Measurements from ENCODE around the gene CALB2. TPM values are rescaled to one million over a fixed set of nuclear protein-coding genes. Genes with fewer than 3 reads are reported as not detected.
"Not testable (repeated sequence)": the region's sequence is repeated elsewhere in the genome, so short reads cannot be mapped to it uniquely, and the experiment has no call there.

CALB2 gene
- total RNA-seq, 1 experiment from 2014 or later, result 1.6 TPM

DNA sequence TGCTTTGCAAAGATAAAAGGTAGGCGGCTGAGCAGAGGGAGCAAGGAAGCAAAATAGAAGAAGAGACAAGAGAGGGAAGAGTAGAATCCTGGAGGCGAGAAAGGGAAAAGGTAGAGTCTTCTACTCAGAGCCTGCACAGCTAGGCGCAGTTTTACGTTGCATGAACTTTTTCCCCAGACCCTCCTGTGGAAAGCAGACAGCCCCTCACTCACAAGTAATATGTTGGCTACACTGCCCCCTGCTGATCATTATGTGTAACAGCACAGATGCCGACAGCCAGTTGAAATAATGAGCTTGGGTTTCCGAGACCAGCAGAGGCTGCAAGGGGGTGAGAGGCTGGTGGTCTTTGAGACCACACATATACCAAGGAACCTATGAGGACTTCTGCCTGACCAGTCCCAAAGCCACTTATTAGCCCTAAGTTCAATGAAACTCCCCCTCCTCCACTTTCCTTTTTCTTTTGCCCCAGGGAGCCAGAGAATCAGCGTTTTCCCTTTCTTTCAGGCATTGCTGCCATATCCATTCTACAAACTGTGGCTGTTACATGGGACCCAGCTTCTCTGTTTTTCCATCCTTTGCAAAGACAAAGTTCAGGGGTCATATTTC lies 46.9 kb upstream of the CALB2 start:
- no peaks in the 10 kb centered on the region for H3K9me3 Mint-ChIP-seq
- ATAC-seq (peak; percentile 85), DNase-seq (ENCODE audit: low spot score) (peak; percentile 62)
- peaks cover 9% of the 10 kb centered on the region for H3K4me1 Mint-ChIP-seq
- POLR2A ChIA-PET, result interaction anchor here (0.6 kb wide), 1 partner anchor 13 kb away, joined by 5 read pairs; no protein-coding TSS in a partner anchor
- H3K4me3 Mint-ChIP-seq, result no peak overlapping the region
- CTCF ChIA-PET, result interaction anchor here (0.6 to 3.2 kb wide), 68 partner anchors 9 to 624 kb away, joined by 3 to 73 read pairs (median 5); partner anchors contain the start of genes CALB2, CHST4, CMTR2 and HYDIN
- H3K36me3 Mint-ChIP-seq, result no peaks in the 10 kb centered on the region
- no peak overlapping the region for H3K27ac Mint-ChIP-seq
- H3K27me3 Mint-ChIP-seq (ENCODE audit: low read depth), result peaks cover 6% of the 10 kb centered on the region
- TF ChIP-seq, protein P1, sequence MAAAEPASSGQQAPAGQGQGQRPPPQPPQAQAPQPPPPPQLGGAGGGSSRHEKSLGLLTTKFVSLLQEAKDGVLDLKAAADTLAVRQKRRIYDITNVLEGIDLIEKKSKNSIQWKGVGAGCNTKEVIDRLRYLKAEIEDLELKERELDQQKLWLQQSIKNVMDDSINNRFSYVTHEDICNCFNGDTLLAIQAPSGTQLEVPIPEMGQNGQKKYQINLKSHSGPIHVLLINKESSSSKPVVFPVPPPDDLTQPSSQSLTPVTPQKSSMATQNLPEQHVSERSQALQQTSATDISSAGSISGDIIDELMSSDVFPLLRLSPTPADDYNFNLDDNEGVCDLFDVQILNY (CRISPR knock-in tag; IDR thresholded peaks at IDR 0.05), result no peak
- TF ChIP-seq, protein P2, sequence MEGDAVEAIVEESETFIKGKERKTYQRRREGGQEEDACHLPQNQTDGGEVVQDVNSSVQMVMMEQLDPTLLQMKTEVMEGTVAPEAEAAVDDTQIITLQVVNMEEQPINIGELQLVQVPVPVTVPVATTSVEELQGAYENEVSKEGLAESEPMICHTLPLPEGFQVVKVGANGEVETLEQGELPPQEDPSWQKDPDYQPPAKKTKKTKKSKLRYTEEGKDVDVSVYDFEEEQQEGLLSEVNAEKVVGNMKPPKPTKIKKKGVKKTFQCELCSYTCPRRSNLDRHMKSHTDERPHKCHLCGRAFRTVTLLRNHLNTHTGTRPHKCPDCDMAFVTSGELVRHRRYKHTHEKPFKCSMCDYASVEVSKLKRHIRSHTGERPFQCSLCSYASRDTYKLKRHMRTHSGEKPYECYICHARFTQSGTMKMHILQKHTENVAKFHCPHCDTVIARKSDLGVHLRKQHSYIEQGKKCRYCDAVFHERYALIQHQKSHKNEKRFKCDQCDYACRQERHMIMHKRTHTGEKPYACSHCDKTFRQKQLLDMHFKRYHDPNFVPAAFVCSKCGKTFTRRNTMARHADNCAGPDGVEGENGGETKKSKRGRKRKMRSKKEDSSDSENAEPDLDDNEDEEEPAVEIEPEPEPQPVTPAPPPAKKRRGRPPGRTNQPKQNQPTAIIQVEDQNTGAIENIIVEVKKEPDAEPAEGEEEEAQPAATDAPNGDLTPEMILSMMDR (IDR thresholded peaks at IDR 0.05), result peak; percentile 84

DNA sequence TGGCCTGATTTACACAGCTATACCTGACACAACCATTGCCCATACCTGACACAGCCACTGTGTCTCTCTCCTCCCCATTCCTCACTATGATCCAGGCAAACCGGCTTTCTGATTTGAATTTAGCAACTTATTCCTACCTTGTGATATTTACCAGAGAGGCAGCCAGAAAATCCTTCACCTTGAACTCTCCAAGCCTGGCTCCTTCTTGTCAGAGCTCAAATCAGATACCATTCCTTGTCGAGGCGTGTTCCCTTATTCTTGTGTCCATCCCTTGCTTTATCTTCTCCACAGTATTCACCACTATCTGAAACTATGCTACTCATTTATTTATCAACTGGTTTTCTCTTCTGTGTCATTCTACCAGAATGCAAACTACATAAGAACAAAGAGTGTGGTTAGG lies 44.9 kb upstream of the CALB2 start:
- H3K9me3 Mint-ChIP-seq; H3K27me3 Mint-ChIP-seq (ENCODE audit: low read depth); H3K4me1 Mint-ChIP-seq; H3K27ac Mint-ChIP-seq; H3K4me3 Mint-ChIP-seq; DNase-seq (ENCODE audit: low spot score); H3K36me3 Mint-ChIP-seq; ATAC-seq; POLR2A ChIA-PET: not testable (repeated sequence)
- CTCF ChIA-PET, result interaction anchor here (1.2 kb wide), 1 partner anchor 108 kb away, joined by 3 read pairs; no protein-coding TSS in a partner anchor

DNA sequence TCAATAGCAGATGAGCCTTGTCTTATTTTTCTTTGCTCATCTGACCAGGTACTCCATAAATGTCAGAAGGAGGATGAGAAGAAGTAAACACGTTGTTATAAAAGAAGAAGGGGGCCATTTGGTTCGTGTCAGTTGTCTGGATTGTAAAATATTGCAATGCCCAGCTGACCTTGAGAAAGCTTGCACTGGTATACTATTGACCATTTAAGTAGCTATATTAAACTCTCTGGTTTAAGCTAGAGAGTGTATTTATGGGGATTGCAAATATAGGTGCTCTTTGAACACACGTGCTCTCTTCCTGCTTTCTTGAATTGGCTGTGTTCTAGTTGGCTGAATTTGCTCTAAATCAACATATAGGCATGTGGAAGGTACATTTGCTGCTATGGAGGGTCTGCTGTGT lies 43.3 kb upstream of the CALB2 start:
- no peaks in the 10 kb centered on the region for H3K36me3 Mint-ChIP-seq
- POLR2A ChIA-PET, result no interaction called here
- H3K4me1 Mint-ChIP-seq, result peaks cover 9% of the 10 kb centered on the region
- TF ChIP-seq, protein P3, sequence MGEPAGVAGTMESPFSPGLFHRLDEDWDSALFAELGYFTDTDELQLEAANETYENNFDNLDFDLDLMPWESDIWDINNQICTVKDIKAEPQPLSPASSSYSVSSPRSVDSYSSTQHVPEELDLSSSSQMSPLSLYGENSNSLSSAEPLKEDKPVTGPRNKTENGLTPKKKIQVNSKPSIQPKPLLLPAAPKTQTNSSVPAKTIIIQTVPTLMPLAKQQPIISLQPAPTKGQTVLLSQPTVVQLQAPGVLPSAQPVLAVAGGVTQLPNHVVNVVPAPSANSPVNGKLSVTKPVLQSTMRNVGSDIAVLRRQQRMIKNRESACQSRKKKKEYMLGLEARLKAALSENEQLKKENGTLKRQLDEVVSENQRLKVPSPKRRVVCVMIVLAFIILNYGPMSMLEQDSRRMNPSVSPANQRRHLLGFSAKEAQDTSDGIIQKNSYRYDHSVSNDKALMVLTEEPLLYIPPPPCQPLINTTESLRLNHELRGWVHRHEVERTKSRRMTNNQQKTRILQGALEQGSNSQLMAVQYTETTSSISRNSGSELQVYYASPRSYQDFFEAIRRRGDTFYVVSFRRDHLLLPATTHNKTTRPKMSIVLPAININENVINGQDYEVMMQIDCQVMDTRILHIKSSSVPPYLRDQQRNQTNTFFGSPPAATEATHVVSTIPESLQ (CRISPR knock-in tag; IDR thresholded peaks at IDR 0.05), result no peak
- no peak for TF ChIP-seq ZNF671 (CRISPR knock-in tag; IDR thresholded peaks at IDR 0.05)
- TF ChIP-seq, protein P4, sequence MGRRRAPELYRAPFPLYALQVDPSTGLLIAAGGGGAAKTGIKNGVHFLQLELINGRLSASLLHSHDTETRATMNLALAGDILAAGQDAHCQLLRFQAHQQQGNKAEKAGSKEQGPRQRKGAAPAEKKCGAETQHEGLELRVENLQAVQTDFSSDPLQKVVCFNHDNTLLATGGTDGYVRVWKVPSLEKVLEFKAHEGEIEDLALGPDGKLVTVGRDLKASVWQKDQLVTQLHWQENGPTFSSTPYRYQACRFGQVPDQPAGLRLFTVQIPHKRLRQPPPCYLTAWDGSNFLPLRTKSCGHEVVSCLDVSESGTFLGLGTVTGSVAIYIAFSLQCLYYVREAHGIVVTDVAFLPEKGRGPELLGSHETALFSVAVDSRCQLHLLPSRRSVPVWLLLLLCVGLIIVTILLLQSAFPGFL (CRISPR knock-in tag; IDR thresholded peaks at IDR 0.05; ENCODE audit: borderline replicate concordance), result no peak
- TF ChIP-seq RELA (CRISPR knock-in tag; IDR thresholded peaks at IDR 0.05; ENCODE audit: borderline replicate concordance), result no peak
- no peak for TF ChIP-seq RORB (CRISPR knock-in tag; IDR thresholded peaks at IDR 0.05)
- no peak for TF ChIP-seq ZNF138 (CRISPR knock-in tag; conservative IDR thresholded peaks at IDR 0.05)
- TF ChIP-seq, protein P5, sequence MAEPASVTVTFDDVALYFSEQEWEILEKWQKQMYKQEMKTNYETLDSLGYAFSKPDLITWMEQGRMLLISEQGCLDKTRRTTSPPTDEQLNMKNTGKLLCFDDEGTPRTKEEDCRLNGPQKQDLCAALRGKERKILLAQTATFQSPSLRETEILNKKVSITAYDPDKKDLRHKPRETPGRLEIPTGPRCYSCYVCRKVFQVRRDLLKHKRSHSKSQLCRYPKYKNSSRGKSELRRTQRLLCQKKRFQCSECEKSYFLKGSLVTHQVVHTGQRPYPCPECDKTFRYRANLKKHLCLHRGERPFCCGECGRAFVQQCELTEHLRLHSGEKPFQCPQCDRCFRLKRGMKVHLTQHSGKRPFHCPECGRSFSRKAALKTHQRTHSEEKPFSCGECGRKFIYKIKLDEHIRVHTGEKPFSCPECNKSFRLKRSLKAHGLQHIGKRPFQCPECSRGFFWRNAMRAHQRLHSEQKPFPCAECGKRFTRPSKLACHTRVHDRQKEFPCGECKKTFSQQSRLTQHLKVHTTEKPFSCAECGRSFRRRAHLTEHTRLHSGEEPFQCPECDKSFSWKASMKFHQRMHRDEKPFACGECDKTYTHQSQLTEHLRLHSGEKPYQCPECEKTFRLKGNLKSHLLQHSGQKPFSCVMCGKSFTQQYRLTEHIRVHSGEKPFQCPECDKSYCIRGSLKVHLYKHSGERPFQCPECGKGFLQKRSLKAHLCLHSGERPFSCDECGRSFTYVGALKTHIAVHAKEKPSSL (CRISPR knock-in tag; conservative IDR thresholded peaks at IDR 0.05), result no peak
- TF ChIP-seq, protein P6, sequence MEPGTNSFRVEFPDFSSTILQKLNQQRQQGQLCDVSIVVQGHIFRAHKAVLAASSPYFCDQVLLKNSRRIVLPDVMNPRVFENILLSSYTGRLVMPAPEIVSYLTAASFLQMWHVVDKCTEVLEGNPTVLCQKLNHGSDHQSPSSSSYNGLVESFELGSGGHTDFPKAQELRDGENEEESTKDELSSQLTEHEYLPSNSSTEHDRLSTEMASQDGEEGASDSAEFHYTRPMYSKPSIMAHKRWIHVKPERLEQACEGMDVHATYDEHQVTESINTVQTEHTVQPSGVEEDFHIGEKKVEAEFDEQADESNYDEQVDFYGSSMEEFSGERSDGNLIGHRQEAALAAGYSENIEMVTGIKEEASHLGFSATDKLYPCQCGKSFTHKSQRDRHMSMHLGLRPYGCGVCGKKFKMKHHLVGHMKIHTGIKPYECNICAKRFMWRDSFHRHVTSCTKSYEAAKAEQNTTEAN (CRISPR knock-in tag; IDR thresholded peaks at IDR 0.05), result no peak
- TF ChIP-seq, protein P7, sequence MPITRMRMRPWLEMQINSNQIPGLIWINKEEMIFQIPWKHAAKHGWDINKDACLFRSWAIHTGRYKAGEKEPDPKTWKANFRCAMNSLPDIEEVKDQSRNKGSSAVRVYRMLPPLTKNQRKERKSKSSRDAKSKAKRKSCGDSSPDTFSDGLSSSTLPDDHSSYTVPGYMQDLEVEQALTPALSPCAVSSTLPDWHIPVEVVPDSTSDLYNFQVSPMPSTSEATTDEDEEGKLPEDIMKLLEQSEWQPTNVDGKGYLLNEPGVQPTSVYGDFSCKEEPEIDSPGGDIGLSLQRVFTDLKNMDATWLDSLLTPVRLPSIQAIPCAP (CRISPR knock-in tag; IDR thresholded peaks at IDR 0.05), result no peak
- TF ChIP-seq, protein P8, sequence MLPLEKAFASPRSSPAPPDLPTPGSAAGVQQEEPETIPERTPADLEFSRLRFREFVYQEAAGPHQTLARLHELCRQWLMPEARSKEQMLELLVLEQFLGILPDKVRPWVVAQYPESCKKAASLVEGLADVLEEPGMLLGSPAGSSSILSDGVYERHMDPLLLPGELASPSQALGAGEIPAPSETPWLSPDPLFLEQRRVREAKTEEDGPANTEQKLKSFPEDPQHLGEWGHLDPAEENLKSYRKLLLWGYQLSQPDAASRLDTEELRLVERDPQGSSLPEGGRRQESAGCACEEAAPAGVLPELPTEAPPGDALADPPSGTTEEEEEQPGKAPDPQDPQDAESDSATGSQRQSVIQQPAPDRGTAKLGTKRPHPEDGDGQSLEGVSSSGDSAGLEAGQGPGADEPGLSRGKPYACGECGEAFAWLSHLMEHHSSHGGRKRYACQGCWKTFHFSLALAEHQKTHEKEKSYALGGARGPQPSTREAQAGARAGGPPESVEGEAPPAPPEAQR (CRISPR knock-in tag; IDR thresholded peaks at IDR 0.05), result no peak
- TF ChIP-seq, protein P9, sequence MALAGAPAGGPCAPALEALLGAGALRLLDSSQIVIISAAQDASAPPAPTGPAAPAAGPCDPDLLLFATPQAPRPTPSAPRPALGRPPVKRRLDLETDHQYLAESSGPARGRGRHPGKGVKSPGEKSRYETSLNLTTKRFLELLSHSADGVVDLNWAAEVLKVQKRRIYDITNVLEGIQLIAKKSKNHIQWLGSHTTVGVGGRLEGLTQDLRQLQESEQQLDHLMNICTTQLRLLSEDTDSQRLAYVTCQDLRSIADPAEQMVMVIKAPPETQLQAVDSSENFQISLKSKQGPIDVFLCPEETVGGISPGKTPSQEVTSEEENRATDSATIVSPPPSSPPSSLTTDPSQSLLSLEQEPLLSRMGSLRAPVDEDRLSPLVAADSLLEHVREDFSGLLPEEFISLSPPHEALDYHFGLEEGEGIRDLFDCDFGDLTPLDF (CRISPR knock-in tag; IDR thresholded peaks at IDR 0.05), result no peak
- TF ChIP-seq KAT7 (CRISPR knock-in tag; IDR thresholded peaks at IDR 0.05; ENCODE audit: borderline replicate concordance), result no peak

More for the DNA sequence above, 43.3 kb upstream of the CALB2 start:
- Mint-ChIP-seq H3K27me3 (ENCODE audit: low read depth) (no peaks in the 10 kb centered on the region; the same call in 1 of the 2 replicates), H3K4me3 (no peak overlapping the region), H3K9me3 (no peaks in the 10 kb centered on the region), H3K27ac (no peak overlapping the region)
- CTCF ChIA-PET, result no interaction called here
- ATAC-seq (no peak), DNase-seq (ENCODE audit: low spot score) (no peak)

All from WTC11 (cell line).